ENCODE data around the gene GLIS1.

DNA sequence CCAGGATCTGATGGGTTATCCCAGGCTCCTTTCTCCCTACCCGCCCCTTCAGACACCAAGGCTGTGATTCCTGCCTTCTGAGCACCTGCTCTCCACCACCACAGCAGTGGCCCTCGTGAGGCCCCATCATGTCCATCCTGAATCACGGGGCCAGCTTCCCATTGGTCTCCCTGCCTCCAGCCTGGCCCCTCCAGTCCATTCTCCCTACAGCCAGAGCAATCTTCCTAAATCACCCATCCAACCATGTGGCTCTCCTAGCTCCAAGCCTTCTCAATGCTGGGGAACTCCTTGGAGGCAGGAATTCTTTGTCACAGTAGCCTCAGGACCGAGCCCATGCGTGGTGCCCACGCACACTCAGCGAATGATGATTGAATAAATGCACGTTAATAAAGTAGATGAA is 8.9 kb upstream of the GLIS1 start:
- TF ChIP-seq, protein P1, sequence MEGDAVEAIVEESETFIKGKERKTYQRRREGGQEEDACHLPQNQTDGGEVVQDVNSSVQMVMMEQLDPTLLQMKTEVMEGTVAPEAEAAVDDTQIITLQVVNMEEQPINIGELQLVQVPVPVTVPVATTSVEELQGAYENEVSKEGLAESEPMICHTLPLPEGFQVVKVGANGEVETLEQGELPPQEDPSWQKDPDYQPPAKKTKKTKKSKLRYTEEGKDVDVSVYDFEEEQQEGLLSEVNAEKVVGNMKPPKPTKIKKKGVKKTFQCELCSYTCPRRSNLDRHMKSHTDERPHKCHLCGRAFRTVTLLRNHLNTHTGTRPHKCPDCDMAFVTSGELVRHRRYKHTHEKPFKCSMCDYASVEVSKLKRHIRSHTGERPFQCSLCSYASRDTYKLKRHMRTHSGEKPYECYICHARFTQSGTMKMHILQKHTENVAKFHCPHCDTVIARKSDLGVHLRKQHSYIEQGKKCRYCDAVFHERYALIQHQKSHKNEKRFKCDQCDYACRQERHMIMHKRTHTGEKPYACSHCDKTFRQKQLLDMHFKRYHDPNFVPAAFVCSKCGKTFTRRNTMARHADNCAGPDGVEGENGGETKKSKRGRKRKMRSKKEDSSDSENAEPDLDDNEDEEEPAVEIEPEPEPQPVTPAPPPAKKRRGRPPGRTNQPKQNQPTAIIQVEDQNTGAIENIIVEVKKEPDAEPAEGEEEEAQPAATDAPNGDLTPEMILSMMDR (IDR thresholded peaks at IDR 0.05): no peak
- TF ChIP-seq POLR2A (IDR thresholded peaks at IDR 0.05) (no peak), EP300 (IDR thresholded peaks at IDR 0.05) (no peak)

Measured in stomach (tissue), 4 donors.